GM19351 (cell line): ENCODE measurements around the gene PLXNB2.

Experiments used
- ATAC-seq: cut with Tn5 transposase; IDR thresholded peaks from one replicate; pipeline ENCODE4 v1.9.1; 2021; ENCODE audit warnings: mild to moderate bottlenecking, moderate library complexity; ENCODE audit not compliant: unreplicated experiment

PLXNB2 gene

GRCh38 chr22:50269573-50269969 is 37.9 kb downstream of the PLXNB2 start:
- ATAC-seq = no peak

DNA sequence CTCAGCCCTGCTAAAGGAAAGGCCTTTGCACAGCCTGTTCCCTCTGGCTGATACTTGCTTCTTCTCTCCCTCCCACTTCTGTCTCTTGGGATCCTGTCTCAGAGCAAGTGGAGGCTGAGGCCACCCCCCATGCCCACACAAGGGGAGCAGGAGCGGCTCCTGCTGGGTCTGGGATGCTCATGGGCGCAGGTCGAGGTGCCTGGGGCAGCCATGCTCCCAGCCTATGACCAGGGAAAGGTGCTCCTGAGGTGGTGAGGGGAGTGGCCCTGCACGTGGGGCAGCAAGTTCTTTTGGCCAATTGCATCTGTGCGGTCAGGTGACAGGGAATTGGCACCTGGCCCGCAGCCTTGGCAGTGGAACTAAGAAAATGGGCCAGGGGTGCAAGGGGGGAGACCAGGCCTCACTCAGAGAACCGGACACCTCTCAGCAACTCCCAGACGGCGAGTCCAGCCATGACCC is 38.8 kb downstream of the PLXNB2 start:
- ATAC-seq = no peak

DNA sequence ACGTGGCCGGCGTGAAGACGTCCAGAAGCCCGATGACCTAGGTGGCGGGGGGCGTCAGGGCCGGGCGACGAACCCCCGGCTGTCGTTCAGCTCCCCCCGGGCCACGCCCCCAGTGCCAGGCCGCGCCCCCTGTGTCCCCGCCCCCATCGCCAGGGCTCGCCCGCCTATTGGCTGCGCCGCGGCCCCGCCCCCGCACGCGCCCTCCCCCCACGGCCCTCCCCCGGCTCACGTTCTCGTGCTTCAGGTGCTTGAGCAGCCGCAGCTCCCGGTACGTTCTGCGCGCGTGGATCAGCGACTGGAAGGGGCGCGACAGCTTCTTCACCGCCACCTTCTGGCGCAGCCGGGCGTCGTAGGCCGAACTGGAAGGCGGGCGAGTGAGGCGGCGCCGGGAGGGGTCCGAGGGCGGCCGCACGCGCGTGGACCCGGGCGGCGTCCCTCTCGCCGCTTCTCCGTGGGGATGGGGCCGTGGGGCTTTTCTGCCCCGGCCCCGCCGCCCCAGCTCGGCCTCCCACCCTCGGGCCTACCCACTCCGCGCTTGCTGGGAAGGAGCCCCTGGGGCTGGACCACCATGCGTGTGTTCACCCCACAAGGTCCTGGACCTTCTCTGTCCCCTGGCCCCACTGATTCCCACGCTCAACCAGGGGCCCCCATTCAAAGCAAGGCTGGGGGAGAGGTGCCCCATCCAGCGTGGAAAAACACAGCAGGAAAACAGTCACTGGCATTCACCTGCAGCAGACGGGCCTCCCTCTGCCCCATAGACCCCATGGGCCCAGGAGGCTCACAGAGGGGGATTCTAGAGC is 39.7 kb downstream of the PLXNB2 start:
- ATAC-seq = no peak

GRCh38 chr22:50266994-50267393 is 40.5 kb downstream of the PLXNB2 start:
- ATAC-seq = no peak

DNA sequence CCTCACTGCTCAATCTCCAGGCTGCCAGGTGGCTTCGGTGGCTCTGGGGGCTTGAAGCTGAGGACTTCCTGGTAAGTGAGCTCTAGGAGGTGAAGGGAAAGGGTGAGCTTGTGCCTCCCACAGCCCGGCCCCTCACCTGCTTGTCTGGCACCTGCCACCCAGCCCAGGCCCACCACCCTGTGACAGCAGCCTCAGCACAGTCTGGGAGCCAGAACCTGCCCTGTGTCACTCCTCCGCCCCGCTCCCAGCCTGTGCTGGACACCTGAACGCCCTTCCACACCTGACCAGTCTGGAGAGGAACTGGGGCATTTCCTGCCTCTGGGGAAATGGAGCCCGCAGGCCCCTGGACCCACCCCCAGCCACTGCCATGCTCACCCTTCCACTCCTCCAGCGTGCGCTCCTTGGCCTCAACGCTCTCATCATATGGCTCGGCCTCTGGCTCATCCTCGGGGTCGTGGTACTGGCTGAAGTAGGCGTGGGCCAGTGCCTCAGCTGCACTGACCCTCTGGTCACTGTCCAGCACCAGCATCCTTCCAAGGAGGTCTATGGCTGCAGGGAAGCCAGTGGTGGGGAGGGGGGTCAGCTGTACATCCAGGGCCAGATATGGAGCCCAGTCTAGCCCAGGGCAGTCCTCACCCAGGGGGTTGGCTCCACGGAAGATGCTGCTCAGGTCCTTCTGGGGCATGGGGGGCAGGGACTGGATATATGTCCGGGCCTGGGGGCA is 42.3 kb downstream of the PLXNB2 start:
- no peak for ATAC-seq

DNA sequence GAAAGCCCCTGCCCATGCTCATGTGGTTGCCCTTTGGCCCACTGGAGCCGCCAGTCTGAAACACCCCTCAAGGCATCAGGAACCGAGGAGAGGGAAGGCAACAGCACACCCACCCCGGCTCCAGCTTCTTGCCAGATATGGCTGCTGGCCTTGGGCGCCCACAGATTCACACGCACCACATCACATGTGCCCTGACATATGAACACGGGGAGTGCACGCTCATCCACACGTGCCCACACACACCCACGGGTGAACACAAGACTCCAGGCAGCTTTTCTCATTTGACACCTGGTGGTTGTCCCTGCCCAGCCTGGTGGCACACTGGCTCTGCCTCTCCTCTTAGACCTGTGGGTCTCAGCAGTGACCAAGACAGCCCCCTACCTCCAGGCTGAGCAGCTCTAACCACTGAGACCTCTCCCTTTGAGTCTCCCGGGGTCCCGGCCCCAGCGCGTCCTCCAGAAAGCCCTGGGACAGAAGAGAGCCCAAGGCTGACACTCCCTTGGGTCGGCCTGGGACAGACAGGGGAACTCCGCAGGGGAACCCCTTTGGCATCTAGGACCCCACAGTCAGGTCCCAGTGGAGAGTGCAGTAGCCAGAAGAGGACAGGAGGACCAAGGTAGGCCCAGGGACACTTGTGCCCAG is 43.2 kb downstream of the PLXNB2 start:
- ATAC-seq = no peak

DNA sequence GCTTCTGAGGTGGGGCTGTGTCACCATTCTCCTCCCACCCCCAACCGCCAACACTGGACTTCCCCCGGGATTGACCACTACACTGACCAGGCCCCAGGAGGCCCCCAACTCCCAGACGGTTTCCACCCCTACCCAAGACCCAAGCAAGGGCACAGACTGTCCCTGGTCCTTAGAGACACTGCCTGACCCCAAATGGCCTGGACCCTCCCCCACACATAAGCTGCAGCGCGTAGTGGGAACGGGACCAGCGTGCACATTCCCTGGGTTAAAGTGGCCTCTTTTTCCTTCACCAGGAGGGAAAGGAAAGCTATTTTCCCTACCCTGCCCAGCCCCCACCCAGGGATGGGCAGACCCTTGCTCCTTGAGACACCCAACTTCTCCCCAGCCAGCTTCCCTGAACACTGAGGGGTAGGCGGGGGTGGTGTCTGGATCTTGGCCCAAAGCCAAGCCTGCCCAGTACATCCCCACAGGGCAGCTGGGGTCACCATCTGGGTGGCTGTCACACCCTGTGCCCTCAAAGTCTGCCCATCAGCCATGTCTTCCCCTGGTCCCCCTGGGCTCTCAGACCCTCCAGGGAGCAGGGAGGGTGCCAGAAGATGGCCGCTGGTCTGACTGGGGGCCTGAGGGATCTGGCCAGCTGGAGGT is 44.4 kb downstream of the PLXNB2 start:
- ATAC-seq = no peak

DNA sequence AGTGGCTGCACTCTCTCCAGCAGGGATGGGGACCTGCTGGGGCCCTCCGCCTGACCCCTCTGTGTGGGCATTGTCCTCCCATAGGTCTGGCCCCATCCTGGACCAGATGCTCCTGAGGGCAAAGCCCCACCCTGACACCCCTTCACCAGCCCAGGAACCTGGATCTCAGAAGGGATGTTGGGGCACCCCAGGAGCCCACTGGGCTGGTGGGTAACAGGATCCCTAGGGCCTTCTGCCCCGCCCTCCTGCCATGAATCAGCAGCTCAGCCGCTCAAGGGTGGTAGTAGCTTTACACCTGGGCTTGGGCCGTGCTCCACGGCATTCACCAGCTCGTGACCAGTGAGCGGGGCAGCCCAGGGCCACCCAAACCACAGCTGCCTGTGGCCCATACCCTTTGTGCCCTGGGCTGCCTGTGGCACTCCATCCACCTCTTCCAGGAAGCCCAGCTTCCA is 45.0 kb downstream of the PLXNB2 start:
- no peak for ATAC-seq

DNA sequence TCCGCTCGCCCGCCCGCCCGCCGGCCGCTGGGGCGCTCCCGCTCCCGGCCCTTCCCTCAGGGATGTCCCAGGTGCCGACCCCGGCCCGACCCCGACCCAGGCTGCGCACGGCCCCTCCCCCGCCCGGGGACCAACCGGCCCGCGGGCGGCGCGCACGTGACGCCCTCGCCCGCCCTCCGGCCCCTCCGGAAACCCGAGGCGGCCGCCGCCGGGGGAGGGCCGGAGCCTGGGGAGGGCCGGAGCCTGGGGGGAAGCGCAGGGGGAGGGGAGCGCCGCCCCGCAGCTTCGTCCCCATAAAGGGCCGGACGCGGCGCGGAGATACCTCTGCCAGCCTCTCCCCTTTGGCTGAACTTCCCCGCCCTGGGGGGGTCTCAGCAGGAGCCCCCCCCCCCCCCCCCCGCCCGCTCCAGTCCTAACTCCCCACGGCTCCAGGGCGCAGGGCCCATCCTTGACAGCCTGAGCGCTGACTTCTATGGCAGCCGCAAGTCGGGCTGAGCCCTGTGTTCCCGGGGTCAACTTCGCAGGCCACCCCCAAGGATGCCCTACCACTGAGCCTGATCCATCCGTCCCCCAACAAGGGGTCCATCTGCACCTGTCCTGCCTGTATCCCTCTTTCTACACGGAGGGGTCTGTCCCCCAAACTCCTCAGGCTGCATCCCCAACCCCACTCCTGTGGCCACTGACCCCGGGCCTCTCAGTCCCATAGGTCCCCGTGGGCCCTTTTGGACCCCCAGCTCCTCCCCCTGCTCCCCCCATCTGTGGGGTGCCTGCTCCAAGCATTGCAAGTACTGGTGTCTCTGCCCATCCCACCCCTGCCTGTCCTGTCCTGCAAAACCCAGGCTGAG is 45.6 kb downstream of the PLXNB2 start, which contains the start of gene MAPK12:
Gene MAPK12 (minus strand): TSS at position 69 of the 845 bp plus-strand sequence. CDS start 174 bp downstream, outside the sequence.
- ATAC-seq = no peak

- no peak for ATAC-seq
Observed at GRCh38 chr22:50260801-50261614, 46.4 kb downstream of the PLXNB2 start.

DNA sequence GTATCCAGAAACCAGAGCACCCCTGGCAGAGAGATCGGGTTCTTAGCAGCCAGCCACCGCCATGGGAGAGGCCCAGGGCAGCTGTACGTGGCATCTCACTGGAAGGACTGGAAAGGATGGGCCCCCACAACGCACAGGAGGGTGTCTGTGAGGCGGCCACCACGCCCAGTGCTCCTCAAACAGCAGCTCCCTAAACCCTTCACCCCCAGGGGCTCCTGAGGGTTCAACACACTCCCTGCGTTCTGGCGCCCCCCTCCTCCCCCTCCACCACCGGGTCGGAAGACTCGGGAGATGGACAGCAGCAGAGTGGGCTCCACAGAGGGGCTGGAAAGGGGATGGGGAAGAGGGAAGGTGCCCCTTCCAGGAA is 47.0 kb downstream of the PLXNB2 start:
- no peak for ATAC-seq

DNA sequence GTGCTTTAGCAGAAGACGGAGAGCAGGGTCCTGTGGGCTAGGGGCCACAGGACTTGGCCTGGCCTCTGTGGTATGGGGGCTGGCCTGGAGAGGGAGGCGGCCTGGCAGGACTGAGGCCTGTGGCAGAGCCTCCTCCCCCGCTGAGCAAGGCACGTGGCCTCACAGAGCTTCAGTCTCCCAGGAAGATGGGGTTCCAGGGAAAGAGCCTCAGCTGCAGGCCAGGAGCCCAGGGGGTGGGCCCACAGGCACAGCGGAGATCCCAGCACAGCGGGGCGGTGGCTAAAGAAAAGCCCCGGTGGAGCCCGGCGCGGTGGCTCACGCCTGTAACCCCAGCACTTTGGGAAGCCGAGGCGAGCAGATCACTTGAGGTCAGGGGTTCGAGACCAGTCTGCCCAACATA is 48.1 kb downstream of the PLXNB2 start:
- ATAC-seq = no peak

DNA sequence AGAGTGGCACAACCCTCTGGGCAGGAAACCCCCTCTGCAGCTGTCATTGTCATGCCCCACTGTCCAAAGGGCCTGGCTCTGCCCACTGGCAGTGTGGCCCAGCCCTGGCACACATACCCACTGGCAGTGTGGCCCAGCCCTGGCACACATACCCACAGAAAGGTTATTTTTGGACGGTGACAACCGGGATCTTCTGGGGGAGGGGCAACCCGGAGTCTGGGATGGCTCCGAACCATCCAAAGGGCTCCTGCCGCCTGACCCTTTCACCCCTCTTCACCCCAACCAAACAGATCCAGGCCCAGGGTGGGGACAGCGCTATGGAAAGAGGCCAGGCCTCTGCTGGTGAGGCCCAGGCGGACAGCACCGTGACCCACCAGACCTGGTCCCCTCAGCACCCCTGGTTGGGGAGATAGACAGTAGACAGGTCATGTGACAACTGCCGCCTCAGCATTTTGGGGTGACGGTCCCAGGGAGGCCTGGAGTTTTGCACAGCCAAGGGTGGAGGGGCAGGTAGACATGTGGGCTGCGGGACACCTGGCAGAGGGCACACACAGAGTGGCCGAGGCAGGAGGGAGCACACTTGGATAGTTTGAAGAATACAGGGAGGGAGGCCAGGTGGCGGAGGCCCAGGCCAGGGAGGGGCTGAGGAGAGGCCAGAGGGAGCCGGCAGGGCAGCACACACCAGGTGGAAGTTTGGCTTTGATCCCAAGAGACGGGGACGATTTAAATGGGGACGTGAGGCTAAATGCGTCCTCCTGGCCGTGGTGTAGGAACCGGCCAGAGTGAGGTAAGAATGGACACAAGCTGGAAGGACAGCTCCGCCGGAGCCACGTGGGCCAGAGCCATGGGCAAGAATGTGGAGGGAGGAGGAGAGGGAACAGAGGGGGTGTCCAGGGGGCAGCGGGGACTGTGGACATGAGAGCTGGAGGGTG is 48.8 kb downstream of the PLXNB2 start:
- ATAC-seq = no peak

DNA sequence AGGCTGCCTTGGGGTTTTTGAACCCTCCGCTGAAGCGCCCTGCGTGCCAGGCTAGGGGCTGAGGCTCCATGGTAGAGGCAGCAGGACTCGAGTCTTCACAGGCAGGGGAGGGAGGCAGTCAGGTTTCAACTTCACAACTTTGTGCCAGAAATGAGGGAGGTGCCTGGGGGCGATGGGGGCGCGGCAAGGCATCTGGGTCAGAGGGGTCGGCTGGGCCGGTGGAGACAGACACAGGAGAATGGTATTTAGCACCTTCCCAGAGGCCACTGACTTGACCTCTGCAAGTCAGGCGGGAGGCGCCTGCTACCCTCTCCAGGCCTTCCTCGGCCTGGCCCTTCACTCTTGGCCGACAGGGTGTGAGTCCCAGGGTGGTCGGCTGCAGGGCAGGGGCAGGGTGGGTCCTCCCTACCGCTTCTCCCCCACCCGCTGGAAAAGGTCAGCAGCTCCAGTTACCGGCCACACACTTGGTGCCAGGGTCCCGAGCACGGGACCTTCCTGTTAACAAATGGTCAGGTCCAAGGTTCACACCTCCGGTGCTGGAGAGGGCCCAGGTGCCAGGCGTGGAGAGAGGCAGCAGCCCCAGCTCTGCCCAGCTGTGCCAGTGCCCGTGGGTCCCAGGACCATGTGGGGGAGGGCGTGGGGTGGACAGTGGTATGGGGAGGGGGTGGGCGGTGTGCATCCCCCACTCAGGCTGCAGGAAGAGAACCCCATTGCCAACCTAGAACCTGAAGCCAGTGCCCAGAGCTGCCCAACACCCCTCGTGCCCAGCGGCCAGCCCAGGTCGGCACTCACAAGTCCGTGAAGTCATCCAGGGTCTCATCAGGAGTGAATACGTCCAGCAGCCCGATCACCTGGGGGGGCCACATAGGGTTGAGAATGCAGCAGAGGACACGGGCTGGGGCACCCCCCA is 49.7 kb downstream of the PLXNB2 start:
- no peak for ATAC-seq

DNA sequence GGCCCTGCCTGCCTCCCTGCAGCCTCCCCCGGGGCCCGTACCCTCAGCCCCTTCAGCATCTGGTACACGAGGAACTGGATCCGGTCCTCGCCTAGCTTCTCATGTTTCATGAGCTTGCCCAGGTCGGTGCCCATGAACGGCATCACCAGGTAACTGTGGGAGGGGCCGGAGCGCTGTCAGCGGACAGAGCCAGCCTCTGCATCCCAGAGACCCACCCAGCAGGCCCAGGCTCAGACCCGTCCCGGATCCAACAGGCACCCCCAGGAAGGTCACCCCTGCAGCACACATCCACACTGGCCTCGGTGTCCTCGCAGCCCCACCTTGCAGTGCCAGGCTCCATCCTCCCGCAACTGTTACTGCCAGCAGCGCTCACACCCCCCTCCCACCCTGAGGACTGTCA is 50.4 kb downstream of the PLXNB2 start:
- ATAC-seq = no peak

DNA sequence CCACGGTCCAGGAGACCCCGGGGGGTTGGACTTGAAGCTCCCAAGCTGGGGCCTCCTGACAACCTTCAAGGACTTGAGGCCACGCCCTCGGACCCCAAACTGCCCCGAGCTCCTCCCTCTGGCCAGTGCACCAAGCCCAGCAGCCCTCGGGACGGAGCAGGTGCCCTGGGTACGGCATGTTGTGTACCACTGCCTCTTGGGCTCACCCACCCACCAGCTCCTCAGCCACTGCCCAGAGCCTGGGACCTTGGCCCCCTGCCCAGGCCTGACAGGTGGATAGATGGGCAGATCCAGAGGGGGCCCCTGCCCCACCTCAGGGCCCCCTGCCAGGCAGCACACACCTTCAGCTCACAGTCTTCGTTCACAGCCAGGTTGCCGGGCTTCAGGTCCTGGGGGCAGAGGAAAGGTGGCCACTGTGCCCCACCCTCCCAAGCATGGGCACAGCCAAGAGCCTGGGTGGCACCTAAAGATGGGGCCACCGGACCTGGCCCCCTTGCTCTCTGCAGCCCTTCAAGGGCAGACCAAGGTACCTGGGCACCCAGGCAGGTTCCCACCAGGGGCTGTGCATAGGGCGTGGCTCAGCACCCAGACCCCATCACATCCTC is 51.1 kb downstream of the PLXNB2 start:
- no peak for ATAC-seq

- ATAC-seq = no peak
Observed at GRCh38 chr22:50255607-50256006, 51.8 kb downstream of the PLXNB2 start.
